GM19463 (cell line): ENCODE results near the gene PGM1.

ENCODE experiments used
- ATAC-seq: cut with Tn5 transposase; IDR thresholded peaks from one replicate; pipeline ENCODE4 v1.9.1; 2021; ENCODE audit warnings: mild to moderate bottlenecking, moderate library complexity; ENCODE audit not compliant: unreplicated experiment

PGM1 gene

DNA sequence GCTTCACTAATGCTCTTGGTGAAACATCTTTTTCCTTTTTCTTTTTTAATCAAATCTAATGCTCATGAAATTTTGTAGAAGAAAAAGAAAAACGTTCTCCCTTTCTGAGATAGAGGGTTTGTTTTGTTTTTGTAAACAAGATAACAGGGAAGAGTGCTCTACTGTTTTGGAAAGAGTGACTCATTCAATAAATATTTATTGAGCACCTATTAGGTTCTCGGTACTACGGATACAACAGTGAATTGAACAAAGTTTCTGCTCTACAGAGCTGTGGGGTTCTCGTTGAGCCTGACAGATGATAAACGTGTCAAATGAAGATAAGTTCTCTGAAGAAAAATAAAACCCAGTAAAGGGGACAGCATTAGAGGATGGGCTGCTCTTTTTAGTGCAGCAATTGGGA lies 7.0 kb downstream of the PGM1 start:
- no peak for ATAC-seq

DNA sequence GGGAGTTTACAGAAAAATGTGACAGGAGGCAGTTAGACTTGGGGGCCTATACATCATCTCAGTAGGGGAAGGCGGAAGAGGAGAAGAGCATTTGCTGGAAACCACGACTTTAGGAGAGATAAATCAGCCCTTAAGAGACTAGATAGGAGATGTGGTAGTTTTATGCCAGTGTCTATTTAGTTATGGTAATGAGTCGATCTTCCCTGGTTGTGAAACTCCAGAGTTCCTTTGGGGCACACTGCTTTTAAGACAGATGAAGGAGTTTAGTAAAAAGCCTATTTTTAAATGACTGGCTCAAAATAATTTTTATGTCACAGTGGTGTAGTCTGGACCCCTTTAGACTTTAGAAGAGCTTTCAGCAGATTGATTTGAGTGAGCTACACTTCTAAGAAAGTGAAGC lies 7.8 kb downstream of the PGM1 start:
- ATAC-seq, result no peak

DNA sequence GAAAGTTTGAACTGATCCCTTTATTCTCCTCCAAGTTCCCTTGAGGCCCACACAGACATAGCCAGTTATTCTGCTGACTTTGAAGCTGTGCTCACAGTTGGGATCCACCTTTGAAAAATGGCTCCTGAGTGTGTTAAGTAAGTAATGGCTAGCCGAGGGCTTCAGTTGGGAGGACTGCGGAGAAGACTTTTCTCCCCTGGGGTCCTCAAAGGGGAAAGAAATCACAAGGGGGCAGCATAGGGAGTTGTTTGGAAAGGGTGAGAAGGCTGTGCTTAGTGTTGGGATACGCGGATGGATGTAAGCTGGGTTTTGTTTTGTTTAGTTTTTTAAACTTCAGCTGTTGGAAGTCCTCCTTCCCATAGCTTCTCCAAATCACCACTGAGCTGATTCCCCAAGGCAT lies 8.3 kb downstream of the PGM1 start:
- ATAC-seq, result no peak

DNA sequence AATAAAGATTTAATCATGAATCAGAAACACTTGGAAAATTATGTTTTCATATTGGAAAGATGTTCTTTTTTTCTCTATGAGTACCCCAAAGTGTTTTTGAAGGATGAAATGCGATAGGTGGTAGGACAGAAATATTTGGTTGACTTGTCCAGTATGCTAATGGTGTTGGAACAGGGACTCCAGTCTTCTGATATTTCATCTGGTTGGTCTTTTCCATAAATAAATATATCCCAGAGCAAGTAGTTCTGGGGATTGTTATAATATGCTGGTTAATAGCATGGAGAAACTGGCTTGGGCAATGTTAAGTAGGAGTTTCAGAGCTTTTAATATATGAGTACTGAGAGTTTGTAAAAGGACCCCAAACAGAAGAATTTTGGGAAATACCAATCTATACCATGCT lies 8.7 kb downstream of the PGM1 start:
- no peak for ATAC-seq

DNA sequence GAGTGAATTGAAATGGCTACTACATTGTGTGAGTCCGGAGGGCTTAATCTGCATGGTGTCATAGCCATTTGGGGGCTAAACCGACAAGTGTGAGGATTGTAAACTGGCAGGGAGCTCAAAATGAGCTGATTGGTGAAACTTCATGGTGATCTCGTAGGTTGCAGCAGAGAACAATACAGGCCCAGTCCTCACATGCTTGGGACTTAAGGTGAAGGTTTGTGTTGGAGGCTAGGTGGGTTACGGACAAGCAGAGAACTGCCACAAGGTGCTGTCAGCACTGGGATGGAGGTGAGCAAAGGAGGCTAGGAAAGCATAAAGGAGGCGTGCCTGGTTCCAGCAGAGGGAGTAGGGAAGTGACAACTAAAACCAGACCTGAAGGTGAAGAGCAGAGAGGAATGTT lies 9.4 kb downstream of the PGM1 start:
- no peak for ATAC-seq

DNA sequence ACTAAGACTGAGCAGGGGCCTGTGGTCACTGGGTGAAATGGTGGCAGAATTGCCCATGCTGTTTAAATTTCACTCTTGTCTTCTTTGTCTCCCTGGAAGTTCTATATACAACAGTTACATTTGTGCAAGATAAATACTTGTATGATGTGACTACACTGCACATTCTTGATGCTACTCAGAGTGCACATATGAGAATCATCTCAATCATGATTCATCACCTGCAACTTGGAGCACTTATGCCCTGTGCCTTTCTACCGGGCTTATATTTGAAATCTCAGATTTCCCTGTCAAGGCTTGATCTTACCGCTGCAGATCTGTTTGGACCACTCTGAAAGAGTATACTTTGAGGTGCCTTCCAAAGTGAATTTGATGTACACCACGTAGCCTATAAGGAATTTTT lies 10.6 kb downstream of the PGM1 start:
- no peak for ATAC-seq

DNA sequence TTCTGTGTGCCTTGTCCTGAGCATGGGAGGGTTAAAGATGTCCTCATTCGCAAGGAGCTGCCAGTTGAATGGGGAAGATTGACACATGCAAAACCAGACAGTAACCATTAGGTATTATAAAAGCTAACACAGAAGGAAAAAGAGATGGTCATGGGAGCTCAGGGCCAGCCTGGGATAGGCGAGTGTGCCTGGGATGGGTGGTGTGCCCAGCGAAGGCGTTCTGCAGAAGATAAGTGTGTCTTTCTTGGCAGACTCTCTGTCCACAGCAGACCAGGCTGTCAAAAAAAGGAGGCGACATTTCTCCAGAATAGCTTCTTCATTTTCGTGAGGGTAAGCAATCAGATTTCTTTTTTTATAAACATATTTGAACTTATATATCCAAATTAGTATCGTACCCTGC lies 14.1 kb downstream of the PGM1 start:
- ATAC-seq, result no peak

DNA sequence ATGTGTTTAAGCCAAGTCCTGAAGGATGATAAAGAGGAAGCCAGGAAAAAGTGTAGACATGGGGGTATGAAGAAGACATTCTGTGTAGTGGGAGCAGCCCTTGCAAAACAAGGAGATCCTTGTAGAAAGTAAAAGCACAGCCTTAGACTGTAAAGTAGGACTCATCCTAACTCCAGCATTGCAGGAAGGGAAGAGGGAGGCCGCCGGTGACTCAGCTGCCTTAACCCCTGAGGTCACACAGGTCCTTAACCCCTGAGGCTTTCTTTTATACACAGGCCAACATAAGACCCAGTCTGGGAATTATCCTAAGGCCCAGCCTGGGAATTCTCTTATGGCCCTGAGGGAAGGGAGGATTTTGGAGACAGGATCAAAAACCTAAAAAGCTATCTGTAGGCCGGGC lies 18.0 kb downstream of the PGM1 start:
- no peak for ATAC-seq

DNA sequence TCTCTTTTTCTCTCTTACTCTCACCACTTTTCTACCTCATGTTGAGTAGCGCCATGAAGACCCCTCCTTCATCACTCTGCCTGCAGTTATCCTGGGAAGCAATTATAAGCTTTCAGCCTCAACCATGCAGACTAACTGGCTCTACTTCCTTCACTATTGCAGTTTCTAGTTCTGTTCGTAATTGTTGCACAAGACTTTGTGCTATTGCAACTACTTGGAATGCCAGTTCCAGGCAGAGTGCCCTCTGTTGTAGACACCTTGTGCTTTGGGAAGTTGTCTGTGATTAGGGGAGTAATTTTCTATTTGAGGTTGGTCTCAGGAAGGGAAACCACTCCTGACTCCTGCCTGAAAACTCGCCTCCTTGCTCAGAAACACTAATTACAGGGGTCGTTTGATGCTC lies 19.4 kb downstream of the PGM1 start:
- ATAC-seq, result no peak

DNA sequence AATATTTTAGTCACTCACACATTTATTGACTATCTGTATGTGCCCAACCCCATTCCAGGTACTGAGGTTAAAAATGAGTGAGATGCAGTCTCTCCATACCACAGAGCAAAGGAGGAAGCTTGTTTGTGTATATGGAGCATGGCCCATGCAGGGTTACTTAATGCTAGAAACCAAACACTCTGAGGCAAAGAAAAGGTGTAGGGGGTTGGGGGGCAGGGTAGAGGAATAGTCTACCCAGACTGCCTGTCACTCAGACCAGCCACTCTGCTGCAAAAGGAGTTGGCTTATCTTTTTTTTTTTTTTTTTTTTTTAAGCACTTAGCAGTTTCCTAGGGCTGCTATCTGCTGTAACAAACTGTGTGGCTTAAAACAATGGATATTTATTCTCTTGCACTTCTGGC lies 19.8 kb downstream of the PGM1 start:
- no peak for ATAC-seq

DNA sequence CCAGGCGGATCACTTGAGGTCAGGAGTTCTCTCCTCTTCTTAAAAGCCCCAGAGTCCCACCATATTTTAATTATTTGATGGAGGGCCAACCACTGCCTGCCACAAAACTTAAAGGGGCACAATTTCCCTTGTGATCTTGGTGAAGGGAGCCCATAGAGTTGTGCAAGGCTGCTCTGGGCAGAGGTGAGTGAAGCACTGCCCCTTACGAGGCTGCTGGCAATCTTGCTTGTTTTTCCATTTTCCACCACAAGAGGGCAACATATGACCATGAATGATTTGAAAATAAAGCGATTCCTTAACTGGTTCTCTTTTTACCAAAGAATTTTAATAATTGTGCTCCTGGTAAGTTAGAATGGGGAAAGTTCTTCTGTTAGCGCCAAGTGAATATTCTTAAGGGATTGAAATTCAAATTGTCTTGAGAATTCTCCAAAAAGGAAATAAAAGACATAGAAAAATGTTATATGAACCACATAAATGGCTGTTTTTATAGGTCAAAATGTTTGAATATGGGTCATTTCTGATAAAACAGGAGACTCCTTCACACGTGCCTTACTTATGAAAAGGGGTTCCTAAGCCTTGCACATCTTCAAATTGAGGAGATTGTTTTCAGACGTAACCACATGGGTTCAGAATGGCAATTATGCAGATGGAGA lies 22.7 kb downstream of the PGM1 start:
- peak; percentile 58 for ATAC-seq

DNA sequence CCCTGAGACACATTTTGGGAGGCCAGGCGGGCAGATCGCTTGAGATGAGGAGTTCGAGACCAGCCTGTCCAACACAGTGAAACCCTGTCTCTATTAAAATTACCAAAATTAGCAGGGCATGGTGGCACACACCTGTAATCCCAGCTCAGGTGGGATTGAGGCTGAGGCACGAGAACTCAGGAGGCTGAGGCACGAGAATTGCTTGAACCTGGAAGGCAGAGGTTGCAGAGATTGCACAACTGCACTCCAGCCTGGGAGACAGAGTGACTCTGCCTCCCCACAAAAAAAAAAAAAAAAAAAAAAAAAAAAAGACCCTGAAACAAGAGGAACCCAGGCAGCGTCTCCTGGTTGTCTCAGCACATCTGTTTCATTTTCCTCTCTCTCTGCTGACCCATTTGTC lies 24.2 kb downstream of the PGM1 start:
- ATAC-seq, result no peak

DNA sequence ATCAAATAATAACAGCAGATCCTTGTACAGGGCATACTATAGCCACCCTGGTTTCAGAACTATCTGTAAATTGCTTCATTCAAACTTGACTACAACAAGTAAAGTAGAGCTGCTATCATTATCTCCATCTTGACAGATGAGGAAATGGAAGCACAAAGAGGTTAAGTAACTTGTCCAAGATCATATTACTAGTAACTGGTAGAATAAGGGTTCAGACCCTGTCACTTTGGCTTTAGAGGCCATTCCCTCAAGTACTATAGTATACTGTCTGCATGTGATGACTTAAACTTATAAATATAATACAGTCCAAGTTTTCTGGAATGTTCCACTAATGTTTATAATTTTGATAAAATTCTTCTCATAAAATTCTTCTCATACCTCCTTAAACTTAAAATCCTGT lies 24.8 kb downstream of the PGM1 start:
- ATAC-seq, result no peak

DNA sequence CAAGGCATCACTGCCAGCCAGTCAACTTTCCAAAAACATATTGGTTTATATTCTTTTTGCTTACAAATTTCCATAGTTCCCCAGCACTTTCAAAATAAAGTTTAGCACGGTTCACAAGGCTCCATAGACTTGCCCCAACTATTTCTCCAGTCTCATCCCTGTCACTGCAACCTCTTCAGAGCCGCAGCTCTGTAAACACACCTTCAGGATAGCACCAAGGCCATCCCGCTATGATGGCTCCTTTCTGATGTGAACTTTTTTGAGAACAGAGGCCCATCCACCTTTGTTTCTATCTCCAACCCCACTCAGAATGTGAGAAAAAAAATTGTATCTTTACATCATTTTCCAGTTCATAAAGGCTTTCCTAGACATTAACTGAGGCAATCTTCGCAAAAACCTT lies 26.3 kb downstream of the PGM1 start:
- no peak for ATAC-seq

DNA sequence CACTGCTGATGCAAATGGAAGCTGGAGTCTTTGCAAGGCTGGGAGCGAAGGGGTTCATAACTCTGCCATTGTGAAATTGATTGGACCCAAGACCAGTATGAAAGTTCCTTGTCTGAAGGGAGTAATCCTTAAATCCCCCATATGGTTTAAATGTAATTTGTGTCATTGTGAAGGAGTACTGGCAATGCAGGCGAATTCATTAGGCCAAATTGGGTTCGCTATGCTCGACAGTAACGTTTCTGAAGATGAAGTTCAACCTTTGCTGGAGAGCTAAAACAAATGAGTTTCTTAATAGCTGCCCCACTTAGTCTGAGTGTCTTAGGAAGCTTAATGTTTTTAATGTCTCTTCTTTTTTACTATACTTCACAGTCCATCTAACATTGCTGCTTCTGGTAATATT lies 27.5 kb downstream of the PGM1 start:
- ATAC-seq, result no peak

DNA sequence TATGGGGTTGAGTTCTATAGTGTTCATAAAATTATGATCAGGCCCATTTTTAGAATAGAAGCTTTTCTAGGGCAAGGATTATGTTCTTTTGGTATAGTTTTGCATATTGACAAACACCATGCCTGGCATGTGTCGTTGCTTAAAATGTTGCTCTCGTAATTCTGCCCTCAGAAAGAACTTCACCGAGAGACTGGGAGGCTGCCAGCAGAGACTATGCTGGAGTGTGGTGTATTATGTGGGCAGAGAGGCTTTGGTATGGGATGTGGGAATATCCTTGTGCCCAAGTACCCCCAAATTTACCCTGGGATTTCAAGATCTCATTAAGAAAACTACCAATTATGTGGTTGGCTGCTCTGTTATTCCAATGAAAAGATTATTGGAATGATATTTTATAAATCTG lies 27.9 kb downstream of the PGM1 start:
- ATAC-seq, result no peak

DNA sequence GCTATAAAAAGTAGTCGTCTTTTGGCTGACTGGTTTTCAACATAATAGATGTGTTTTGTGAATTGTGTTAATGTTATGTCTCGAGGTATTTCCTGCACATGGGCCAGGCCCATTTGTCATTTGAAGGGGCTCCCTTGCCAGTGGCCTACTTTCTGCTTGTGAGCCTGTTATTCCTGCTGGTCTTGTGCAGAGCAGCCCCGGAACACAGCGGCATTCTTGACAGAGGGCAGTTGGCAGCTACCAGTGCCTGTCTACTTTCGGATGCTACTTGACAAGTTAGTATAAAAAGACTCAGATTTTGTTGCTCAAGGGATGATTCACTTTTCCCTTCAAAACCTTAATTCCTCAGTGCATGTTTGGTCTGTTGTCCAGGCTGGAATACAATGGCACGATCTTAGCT lies 28.5 kb downstream of the PGM1 start:
- no peak for ATAC-seq

DNA sequence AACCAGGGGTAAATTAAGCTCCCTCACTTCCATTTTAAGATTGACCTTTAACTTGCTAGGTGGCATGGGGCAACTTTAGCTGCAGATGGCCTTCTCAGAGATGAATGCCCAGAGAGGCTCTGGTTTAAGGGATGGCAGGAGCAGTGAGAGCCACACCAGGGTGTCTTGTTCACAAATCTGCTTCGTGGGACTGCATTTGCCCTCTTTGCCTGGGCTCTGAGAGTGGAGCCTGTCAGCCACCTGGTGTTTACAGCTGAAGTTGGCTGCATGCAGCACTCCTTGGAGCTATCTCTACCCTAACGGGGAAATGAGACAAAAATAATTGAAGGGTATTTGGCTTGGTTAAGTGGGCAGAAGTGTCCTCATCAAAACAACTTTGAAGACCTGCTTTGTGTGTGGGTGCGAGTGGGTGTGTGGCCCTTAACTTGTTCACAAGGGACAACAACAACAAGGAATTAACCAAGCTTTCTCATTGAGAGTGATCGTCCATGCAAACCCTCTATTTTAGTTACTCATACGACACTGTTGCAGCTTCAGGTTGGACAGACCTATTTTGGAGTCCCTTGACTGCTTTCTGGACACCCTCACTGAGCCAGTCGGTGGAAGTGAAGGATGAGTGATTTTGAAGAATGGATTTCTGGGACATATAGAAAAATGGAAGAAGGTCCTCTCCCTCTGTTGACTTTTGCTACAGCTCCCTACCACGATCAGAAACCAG lies 29.8 kb downstream of the PGM1 start:
- peak; percentile 56 for ATAC-seq

DNA sequence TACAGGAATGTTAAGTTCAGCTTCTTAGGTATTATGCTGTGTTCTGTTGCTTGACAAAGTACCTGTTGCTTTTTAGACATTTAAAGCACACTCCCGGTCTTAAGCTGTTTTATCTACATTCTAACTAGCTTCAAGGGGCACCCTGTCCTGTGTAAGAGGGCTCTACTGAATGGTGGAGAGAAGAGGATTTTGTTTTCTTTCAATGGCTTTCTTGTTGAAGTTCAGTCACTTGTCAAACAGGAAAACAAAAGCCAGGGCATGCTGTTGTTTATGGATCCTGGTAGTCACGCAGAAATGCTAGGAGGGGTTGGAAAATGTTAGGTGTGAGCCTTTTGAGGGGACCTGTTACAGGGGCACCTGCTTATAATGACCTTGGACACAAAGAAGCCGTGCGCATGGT lies 30.7 kb downstream of the PGM1 start:
- ATAC-seq, result no peak

DNA sequence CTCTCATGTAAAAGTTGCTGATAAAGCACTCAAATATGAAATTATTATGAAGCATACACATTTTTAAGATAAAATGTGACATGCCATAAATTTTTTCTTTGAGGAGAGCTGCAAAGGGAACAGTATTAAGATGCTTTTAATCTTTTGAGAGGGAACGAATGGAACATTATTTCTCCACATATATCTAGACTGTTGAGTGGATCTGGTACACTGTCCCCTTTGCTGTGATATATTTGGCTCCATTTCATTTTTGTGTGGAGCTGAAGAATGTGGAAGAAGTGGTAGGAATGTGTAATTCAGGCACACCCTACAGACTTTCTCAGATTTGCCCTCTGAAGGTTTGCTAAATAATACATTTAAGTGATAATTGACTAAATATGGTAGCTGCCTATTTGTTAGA lies 31.7 kb downstream of the PGM1 start:
- ATAC-seq, result no peak

DNA sequence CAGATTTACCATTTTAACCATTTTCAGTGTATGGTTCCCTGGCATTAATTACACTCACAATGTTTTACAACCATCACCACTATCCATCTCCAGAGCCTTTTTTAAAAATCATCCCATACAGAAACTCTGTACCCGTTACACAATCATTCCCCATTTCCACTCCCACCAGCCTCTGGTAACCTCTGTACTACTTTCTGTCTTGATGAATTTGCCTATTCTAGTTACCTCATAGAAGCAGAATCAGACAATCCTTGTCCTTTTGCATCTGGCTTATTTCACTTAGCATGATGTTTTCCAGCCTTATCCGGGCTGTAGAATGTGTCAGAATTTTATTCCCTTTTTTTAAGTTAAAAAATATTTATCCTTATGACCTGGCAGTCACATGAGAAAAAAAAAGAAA lies 33.0 kb downstream of the PGM1 start:
- ATAC-seq, result no peak

DNA sequence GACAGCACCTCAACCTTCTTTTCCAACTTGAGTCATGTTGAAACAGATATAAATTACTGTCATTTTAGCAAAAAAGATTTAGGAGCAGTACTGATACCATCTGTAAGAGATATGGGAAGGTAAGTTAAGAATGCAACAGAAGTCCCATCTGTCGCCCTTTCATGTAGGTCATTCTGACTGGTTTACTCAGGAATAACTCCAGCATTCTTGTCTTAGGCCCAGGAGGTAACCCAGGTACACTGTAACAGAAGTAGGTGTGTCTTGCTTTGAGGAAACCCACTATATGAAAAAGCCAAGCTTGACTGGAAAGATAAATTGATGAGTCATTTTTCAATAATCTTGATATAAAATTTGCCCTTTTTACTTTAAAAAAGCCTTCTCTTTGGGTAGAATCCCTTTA lies 35.4 kb downstream of the PGM1 start:
- no peak for ATAC-seq

DNA sequence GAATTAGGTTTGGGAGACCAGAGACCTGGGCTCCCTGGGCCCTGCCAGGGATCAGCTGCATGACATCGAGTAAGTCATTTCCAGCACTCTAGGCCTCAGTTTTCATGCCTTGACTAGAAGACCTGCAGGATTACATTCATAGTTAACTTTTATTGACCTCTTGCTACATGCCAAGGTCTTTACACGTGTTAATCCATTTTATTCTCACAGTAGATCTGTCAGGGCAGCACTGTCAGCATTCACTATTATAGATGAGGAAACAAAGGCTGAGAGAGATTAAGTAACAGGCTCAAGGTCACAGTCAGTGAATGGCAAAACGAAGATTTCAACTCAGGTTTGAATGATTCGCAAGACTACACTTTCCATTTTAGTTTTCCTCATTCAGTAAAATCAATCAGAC lies 37.0 kb downstream of the PGM1 start:
- ATAC-seq, result no peak
